PC-9 (cell line): Measurements from ENCODE around the gene PLK1. TPM values are rescaled to one million over a fixed set of nuclear protein-coding genes. Genes with fewer than 3 reads are reported as not detected.

ENCODE experiments used
- BruUV-seq: library from RNA; stranded (reverse); fragments of 400-500 nt; replicated peaks from 2 replicates; lab custom pipeline; 2021; lab: Mats Ljungman, UMichigan
- CTCF ChIA-PET: fragments of 300-600 bp; sonication (Branson Sonifier 250); formaldehyde crosslinking; loops from one replicate; lab custom pipeline; 2022; ENCODE audit warnings: antibody characterized with exemption; lab: Charles Lee
- POLR2A ChIA-PET: fragments of 300-600 bp; sonication (Branson Sonifier 250); formaldehyde crosslinking; loops from one replicate; lab custom pipeline; 2022; ENCODE audit warnings: antibody characterized with exemption; ENCODE audit not compliant: unreplicated experiment; lab: Charles Lee
- DNase-seq, 2 experiments: peaks; one replicate each; pipeline versions ENCODE4 v3.0.0 to v3.0.0-alpha.2; 2015 to 2022; ENCODE audit warnings: mixed read lengths in 1 of 2
- H2AFZ ChIP-seq: fragments of 200-600 bp; sonication (generic); 2 replicates; pipeline ENCODE4 v1.8.1; 2017; ENCODE audit warnings: antibody characterized with exemption
- H3F3A ChIP-seq: fragments of 200-600 bp; sonication (generic); 2 replicates; pipeline ENCODE4 v1.8.1; 2017; ENCODE audit warnings: antibody characterized with exemption, mild to moderate bottlenecking, low read depth; ENCODE audit not compliant: insufficient read depth
- H3K27ac ChIP-seq: fragments of 200-600 bp; sonication (generic); 2 replicates; pipeline ENCODE4 v1.6.1; 2016; ENCODE audit warnings: mixed run types
- H3K27me3 ChIP-seq: fragments of 200-600 bp; sonication (generic); 2 replicates; pipeline ENCODE4 v1.6.1; 2016; ENCODE audit warnings: low read depth, mixed run types; ENCODE audit not compliant: insufficient read depth
- H3K36me3 ChIP-seq: fragments of 200-600 bp; sonication (generic); 2 replicates; pipeline ENCODE4 v1.6.1; 2016; ENCODE audit warnings: low read depth, mixed run types
- H3K4me1 ChIP-seq: fragments of 200-600 bp; sonication (generic); replicated peaks from 2 replicates; pipeline ENCODE4 v1.6.1; 2016; ENCODE audit warnings: mixed run types; ENCODE audit not compliant: insufficient read depth
- H3K4me2 ChIP-seq: fragments of 200-600 bp; sonication (generic); 2 replicates; pipeline ENCODE4 v1.6.1; 2017; ENCODE audit warnings: mixed run types
- H3K4me3 ChIP-seq: fragments of 200-600 bp; sonication (generic); 2 replicates; pipeline ENCODE4 v1.6.1; 2016; ENCODE audit warnings: mixed run types
- H3K79me2 ChIP-seq: fragments of 200-600 bp; sonication (generic); 2 replicates; pipeline ENCODE4 v1.6.1; 2017; ENCODE audit warnings: low read depth, mixed run types
- H3K9me2 ChIP-seq: fragments of 200-600 bp; sonication (generic); 2 replicates; pipeline ENCODE4 v1.8.1; 2017; ENCODE audit warnings: mild to moderate bottlenecking; ENCODE audit not compliant: insufficient read depth
- H3K9me3 ChIP-seq: fragments of 200-600 bp; sonication (generic); 2 replicates; pipeline ENCODE4 v1.8.1; 2016; ENCODE audit warnings: low read depth; ENCODE audit not compliant: insufficient read depth
- H4K20me1 ChIP-seq: fragments of 200-600 bp; sonication (generic); 2 replicates; pipeline ENCODE4 v1.8.1; 2017; ENCODE audit not compliant: insufficient read depth
- EZH2 ChIP-seq: fragments of 200-600 bp; sonication (generic); IDR thresholded peaks from 2 replicates; pipeline ENCODE4 v1.8.0; 2017; ENCODE audit warnings: antibody characterized with exemption, low read depth
- intact Hi-C: fragments of 100-400 bp; cut with micrococcal nuclease; formaldehyde crosslinking; loops from one replicate; pipeline ENCODE4 v1.10.0; 2022; ENCODE audit not compliant: unreplicated experiment
- total RNA-seq: library from RNA; stranded (reverse); gene quantifications from 2 replicates; pipeline ENCODE4 v1.2.3, GENCODE V29; 2021
- TF ChIP-seq, protein P1 (sequence below): fragments of 200-600 bp; sonication (generic); conservative IDR thresholded peaks from 2 replicates; pipeline ENCODE4 v1.6.1; 2017; ENCODE audit warnings: mixed run types, antibody characterized with exemption, mild to moderate bottlenecking, moderate library complexity

The PLK1 gene
- total RNA-seq, 1 experiment from 2014 or later = 169 TPM

DNA sequence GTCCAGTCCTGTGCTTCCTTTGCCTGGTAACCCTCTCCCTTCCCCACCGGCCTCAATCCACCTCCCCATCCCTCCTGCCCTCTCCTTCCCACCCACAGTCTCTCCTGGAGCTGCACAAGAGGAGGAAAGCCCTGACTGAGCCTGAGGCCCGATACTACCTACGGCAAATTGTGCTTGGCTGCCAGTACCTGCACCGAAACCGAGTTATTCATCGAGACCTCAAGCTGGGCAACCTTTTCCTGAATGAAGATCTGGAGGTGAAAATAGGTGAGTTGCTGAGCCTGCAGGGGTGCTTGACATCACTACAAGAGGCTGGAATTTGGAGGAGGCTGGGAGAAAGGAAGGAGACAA lies 1.3 kb downstream of the PLK1 start:
- intact Hi-C loops = loop anchor here (2.0 to 5.0 kb wide), 2 partner anchors 49 to 357 kb away; no protein-coding TSS in a partner anchor
- H3K4me3 ChIP-seq = peak overlapping the region; percentile 94
- H3K36me3 ChIP-seq = peaks cover 31% of the 10 kb centered on the region
- POLR2A ChIA-PET = interaction anchor here (0.5 kb wide), 1 partner anchor 46 kb away, joined by 4 read pairs; no protein-coding TSS in a partner anchor
- peaks cover 16% of the 10 kb centered on the region; the same call in 1 of the 2 replicates for H3F3A ChIP-seq
- H3K79me2 ChIP-seq = peaks cover 53% of the 10 kb centered on the region
- H3K9me2 ChIP-seq = no peaks in the 10 kb centered on the region
- H3K4me1 ChIP-seq = peaks cover 27% of the 10 kb centered on the region
- BruUV-seq = no TSS peak
- H4K20me1 ChIP-seq = peaks cover 14% of the 10 kb centered on the region; the same call in 1 of the 2 replicates
- TF ChIP-seq, protein P1, sequence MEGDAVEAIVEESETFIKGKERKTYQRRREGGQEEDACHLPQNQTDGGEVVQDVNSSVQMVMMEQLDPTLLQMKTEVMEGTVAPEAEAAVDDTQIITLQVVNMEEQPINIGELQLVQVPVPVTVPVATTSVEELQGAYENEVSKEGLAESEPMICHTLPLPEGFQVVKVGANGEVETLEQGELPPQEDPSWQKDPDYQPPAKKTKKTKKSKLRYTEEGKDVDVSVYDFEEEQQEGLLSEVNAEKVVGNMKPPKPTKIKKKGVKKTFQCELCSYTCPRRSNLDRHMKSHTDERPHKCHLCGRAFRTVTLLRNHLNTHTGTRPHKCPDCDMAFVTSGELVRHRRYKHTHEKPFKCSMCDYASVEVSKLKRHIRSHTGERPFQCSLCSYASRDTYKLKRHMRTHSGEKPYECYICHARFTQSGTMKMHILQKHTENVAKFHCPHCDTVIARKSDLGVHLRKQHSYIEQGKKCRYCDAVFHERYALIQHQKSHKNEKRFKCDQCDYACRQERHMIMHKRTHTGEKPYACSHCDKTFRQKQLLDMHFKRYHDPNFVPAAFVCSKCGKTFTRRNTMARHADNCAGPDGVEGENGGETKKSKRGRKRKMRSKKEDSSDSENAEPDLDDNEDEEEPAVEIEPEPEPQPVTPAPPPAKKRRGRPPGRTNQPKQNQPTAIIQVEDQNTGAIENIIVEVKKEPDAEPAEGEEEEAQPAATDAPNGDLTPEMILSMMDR = no peak
- TF ChIP-seq EZH2 = no peak
- H2AFZ ChIP-seq = peak overlapping the region; percentile 70
- CTCF ChIA-PET = no interaction called here
- H3K4me2 ChIP-seq = peak overlapping the region; percentile 97
- no peaks in the 10 kb centered on the region for H3K9me3 ChIP-seq
- no peaks in the 10 kb centered on the region for H3K27me3 ChIP-seq
- DNase-seq = no peak
- H3K27ac ChIP-seq = no peak overlapping the region

DNA sequence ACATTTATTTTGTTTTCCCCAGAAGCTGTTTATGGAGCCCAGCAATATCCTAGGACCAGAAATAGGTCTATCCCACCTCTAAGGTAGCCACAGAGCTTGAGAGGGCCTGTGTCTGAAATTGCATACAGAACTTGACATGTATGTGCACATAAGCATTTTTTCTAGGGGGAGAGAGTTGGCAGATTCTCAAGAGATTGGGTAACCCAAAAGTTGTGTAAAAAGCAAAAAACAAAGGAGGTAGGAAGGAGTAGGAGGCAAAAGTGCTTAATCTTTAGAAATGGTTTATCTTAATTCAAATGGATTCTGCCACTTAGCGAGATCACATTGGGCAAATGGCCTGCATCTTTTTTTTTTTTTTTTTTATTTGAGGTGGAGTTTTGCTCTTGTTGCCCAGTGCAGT lies 3.5 kb downstream of the PLK1 start:
- CTCF ChIA-PET = interaction anchor here (0.7 kb wide), 1 partner anchor 32 kb away, joined by 10 read pairs; no protein-coding TSS in a partner anchor
- no peak overlapping the region for H3K4me2 ChIP-seq
- no peaks in the 10 kb centered on the region for H3K9me2 ChIP-seq
- H3K36me3 ChIP-seq = peaks cover 31% of the 10 kb centered on the region
- intact Hi-C loops = no loop called here
- no peak overlapping the region for H3K27ac ChIP-seq
- BruUV-seq = no TSS peak
- POLR2A ChIA-PET = no interaction called here
- peaks cover 59% of the 10 kb centered on the region for H3K79me2 ChIP-seq
- no peak overlapping the region for H3K4me3 ChIP-seq
- H3K9me3 ChIP-seq = no peaks in the 10 kb centered on the region
- peaks cover 14% of the 10 kb centered on the region; the same call in 1 of the 2 replicates for H4K20me1 ChIP-seq
- no peak overlapping the region for H2AFZ ChIP-seq
- no peak for DNase-seq
- peaks cover 13% of the 10 kb centered on the region; the same call in 1 of the 2 replicates for H3F3A ChIP-seq
- peaks cover 27% of the 10 kb centered on the region for H3K4me1 ChIP-seq
- H3K27me3 ChIP-seq = no peaks in the 10 kb centered on the region
- TF ChIP-seq, protein P1 = no peak
- TF ChIP-seq EZH2 = no peak

DNA sequence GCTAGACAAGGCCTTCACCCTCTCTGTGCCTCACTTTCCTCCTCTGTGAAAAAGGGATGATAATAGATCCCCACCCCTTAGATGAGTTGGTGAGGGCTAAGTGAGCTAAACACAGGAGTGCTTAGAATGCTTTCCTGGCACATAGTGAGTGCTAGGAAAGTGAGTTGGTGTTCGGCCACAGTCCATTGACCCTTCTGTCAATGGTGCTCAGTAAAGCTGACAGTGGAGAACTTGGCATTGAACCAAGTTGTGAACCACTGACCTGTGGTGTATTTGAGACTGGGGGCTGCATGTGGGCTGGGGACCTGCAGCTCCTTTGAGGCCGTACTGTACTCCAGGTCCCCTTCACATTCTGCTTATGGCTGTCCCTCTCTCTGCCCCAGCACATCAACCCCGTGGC lies 4.8 kb downstream of the PLK1 start:
- DNase-seq = no peak
- H3K4me1 ChIP-seq = peaks cover 21% of the 10 kb centered on the region
- H4K20me1 ChIP-seq = peaks cover 14% of the 10 kb centered on the region; the same call in 1 of the 2 replicates
- H3K27me3 ChIP-seq = no peaks in the 10 kb centered on the region
- ChIA-PET CTCF (interaction anchor here (0.6 to 0.7 kb wide), 2 partner anchors 49 to 86 kb away, joined by 4 to 5 read pairs; no protein-coding TSS in a partner anchor), POLR2A (interaction anchor here (0.6 kb wide), 1 partner anchor 19 kb away, joined by 7 read pairs; no protein-coding TSS in a partner anchor)
- BruUV-seq = no TSS peak
- no peaks in the 10 kb centered on the region for H3K9me3 ChIP-seq
- H3F3A ChIP-seq = peaks cover 13% of the 10 kb centered on the region; the same call in 1 of the 2 replicates
- H3K36me3 ChIP-seq = peaks cover 31% of the 10 kb centered on the region
- H3K79me2 ChIP-seq = peaks cover 59% of the 10 kb centered on the region
- no peak overlapping the region for H3K4me3 ChIP-seq
- H3K4me2 ChIP-seq = no peak overlapping the region
- H3K9me2 ChIP-seq = no peaks in the 10 kb centered on the region
- intact Hi-C loops = no loop called here
- TF ChIP-seq, protein P1 = no peak
- TF ChIP-seq EZH2 = no peak
- no peak overlapping the region for H3K27ac ChIP-seq
- no peak overlapping the region for H2AFZ ChIP-seq
